HG03196 (cell line): Measurements from ENCODE around the gene PCYT1A.
"Not testable (repeated sequence)": the region's sequence is repeated elsewhere in the genome, so short reads cannot be mapped to it uniquely, and the experiment has no call there.

Experiments used
- ATAC-seq: cut with Tn5 transposase; IDR thresholded peaks from one replicate; pipeline ENCODE4 v1.9.1; 2021; ENCODE audit not compliant: unreplicated experiment

Gene PCYT1A

GRCh38 chr3:196194542-196194915 lies 93.0 kb downstream of the PCYT1A start:
- no peak for ATAC-seq

- ATAC-seq, result no peak
Observed at GRCh38 chr3:196193736-196194541, 93.6 kb downstream of the PCYT1A start.

- no peak for ATAC-seq
Observed at GRCh38 chr3:196193133-196193735, 94.3 kb downstream of the PCYT1A start.

GRCh38 chr3:196192524-196193051 lies 94.9 kb downstream of the PCYT1A start:
- ATAC-seq, result no peak

- peak; percentile 50 for ATAC-seq
Observed at GRCh38 chr3:196192036-196192523, 95.4 kb downstream of the PCYT1A start.

- no peak for ATAC-seq
Observed at GRCh38 chr3:196189566-196190347, 97.8 kb downstream of the PCYT1A start.

- ATAC-seq, result peak; percentile 36
Observed at GRCh38 chr3:196186651-196187573, 100.6 kb downstream of the PCYT1A start.

- no peak for ATAC-seq
Observed at GRCh38 chr3:196184881-196185280, 102.6 kb downstream of the PCYT1A start.

GRCh38 chr3:196184169-196184432 lies 103.4 kb downstream of the PCYT1A start:
- ATAC-seq, result not testable (repeated sequence)

GRCh38 chr3:196181127-196181546 lies 106.4 kb downstream of the PCYT1A start:
- ATAC-seq, result no peak

- no peak for ATAC-seq
Observed at GRCh38 chr3:196180346-196180745, 107.2 kb downstream of the PCYT1A start.
